Prostate gland (tissue), 2 donors: ENCODE data around the gene ATG7.

Experiments used
- POLR2A ChIP-seq: fragments of 450-650 bp; IDR thresholded peaks from one replicate; pipeline ENCODE4 v1.6.1; 2016; ENCODE audit warnings: antibody characterized with exemption, mild to moderate bottlenecking
- TF ChIP-seq, protein P1 (sequence below), 4 experiments: fragments of 200-600 bp in 2 of 4; fragments of 450-650 bp in 2 of 4; sonication (generic) in 2 of 4; IDR thresholded peaks; 1 replicate in 3 of 4; 2 replicates in 1 of 4; pipeline ENCODE4 v1.5.1; 2016 to 2019; ENCODE audit warnings: antibody characterized with exemption in 4 of 4, mild to moderate bottlenecking in 2 of 4, moderate library complexity in 2 of 4

DNA sequence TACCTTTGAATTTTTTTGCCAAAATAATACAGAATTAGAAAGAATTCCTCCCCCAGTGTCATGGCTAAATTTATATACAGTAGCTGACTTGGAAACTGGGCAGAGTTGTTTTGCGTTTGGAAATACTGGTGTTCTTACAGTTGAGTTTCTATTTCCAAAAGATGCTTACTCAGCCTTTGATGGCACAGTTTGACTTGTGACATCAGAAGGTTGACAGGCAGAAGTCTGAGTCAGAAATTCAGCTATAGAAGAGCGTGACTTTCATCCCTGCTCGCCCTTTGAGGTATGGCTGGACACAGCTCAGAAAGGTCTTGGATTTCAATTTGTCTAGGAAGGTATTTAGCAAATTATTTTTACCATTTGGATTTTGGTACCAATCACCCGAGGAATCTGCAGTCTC, 195.7 kb downstream of the ATG7 start:
- TF ChIP-seq, protein P1, sequence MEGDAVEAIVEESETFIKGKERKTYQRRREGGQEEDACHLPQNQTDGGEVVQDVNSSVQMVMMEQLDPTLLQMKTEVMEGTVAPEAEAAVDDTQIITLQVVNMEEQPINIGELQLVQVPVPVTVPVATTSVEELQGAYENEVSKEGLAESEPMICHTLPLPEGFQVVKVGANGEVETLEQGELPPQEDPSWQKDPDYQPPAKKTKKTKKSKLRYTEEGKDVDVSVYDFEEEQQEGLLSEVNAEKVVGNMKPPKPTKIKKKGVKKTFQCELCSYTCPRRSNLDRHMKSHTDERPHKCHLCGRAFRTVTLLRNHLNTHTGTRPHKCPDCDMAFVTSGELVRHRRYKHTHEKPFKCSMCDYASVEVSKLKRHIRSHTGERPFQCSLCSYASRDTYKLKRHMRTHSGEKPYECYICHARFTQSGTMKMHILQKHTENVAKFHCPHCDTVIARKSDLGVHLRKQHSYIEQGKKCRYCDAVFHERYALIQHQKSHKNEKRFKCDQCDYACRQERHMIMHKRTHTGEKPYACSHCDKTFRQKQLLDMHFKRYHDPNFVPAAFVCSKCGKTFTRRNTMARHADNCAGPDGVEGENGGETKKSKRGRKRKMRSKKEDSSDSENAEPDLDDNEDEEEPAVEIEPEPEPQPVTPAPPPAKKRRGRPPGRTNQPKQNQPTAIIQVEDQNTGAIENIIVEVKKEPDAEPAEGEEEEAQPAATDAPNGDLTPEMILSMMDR (IDR thresholded peaks at IDR 0.05), result no peak
- TF ChIP-seq POLR2A, result no peak
